Endothelial cell of hepatic sinusoid (primary cell): ENCODE measurements around the gene SETD1A.

Experiments used
- in situ Hi-C: cut with HindIII; loops from 2 replicates; pipeline ENCODE4 v1.10.0; 2017; ENCODE audit warnings: low sequenced_read_pairs

SETD1A gene

GRCh38 chr16:30951193-30951592 is 6.4 kb upstream of the SETD1A start:
- in situ Hi-C loops: no loop called here

GRCh38 chr16:30951750-30952149 is 5.8 kb upstream of the SETD1A start:
- in situ Hi-C loops: no loop called here

- in situ Hi-C loops: no loop called here
Observed at GRCh38 chr16:30953111-30953510, 4.4 kb upstream of the SETD1A start.

- in situ Hi-C loops: no loop called here
Observed at GRCh38 chr16:30953511-30954124, 3.9 kb upstream of the SETD1A start.

GRCh38 chr16:30954993-30955392 is 2.6 kb upstream of the SETD1A start:
- in situ Hi-C loops: no loop called here

GRCh38 chr16:30956601-30957455 is 726 bp upstream of the SETD1A start:
- in situ Hi-C loops: no loop called here

- in situ Hi-C loops: no loop called here
Observed at GRCh38 chr16:30958175-30959079, 873 bp downstream of the SETD1A start.

- in situ Hi-C loops: no loop called here
Observed at GRCh38 chr16:30961384-30961783, 3.8 kb downstream of the SETD1A start.

- in situ Hi-C loops: no loop called here
Observed at GRCh38 chr16:30963925-30964511, 6.5 kb downstream of the SETD1A start.

- in situ Hi-C loops: no loop called here
Observed at GRCh38 chr16:30964574-30965226, 7.1 kb downstream of the SETD1A start.

- in situ Hi-C loops: no loop called here
Observed at GRCh38 chr16:30965436-30965835, 7.9 kb downstream of the SETD1A start.

- in situ Hi-C loops: no loop called here
Observed at GRCh38 chr16:30966033-30966619, 8.6 kb downstream of the SETD1A start.

GRCh38 chr16:30967795-30968194 is 10.2 kb downstream of the SETD1A start:
- in situ Hi-C loops: no loop called here

GRCh38 chr16:30969246-30969842 is 11.8 kb downstream of the SETD1A start:
- in situ Hi-C loops: no loop called here

- in situ Hi-C loops: no loop called here
Observed at GRCh38 chr16:30971298-30971697, 13.7 kb downstream of the SETD1A start.

GRCh38 chr16:30972872-30973271 is 15.3 kb downstream of the SETD1A start:
- in situ Hi-C loops: no loop called here

- in situ Hi-C loops: no loop called here
Observed at GRCh38 chr16:30974348-30974747, 16.8 kb downstream of the SETD1A start.

GRCh38 chr16:30976486-30976885 is 18.9 kb downstream of the SETD1A start:
- in situ Hi-C loops: no loop called here

GRCh38 chr16:30977502-30977901 is 19.9 kb downstream of the SETD1A start:
- in situ Hi-C loops: no loop called here
